Measurements from ENCODE around the gene PCDHGA9.
"Not testable (repeated sequence)": the region's sequence is repeated elsewhere in the genome, so short reads cannot be mapped to it uniquely, and the experiment has no call there.

PCDHGA9 gene

DNA sequence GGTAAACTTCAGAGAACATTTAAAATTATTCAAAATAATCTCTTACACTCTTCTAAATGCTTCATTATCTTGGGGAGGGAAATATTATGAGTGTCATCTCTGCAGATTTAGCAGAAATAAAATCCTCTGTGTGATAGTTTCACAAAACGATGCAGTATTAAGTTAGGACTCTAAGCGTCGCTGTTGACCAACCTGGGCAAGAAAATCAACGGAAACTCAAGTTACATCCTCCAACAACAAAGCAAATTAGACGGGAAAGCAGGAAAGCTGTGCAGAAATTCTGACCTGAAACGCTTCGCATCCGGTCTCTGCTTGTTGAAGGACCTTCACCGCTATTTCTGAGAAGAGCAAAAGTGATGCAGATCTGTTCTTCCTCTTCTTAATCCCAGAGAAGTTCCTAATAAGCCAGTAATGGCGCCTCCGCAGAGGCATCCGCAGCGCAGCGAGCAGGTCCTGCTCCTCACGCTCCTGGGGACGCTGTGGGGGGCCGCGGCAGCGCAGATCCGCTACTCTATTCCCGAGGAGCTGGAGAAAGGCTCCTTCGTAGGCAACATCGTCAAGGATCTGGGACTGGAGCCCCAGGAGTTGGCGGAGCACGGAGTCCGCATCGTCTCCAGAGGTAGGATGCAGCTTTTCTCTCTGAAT lies 28.8 kb upstream of the PCDHGA9 start, which contains the start of gene PCDHGA6:
PCDHGA6 (plus strand) TSS at position 219 of the 645 bp plus-strand sequence; CDS start at position 412, 193 bp downstream.
- H3K27ac ChIP-seq (ENCODE audit: low read length): no peak within 1 kb of the TSS
- no peaks in the 10 kb centered on the region for H3K79me2 ChIP-seq (ENCODE audit: low read length)
- TF ChIP-seq, protein P1, sequence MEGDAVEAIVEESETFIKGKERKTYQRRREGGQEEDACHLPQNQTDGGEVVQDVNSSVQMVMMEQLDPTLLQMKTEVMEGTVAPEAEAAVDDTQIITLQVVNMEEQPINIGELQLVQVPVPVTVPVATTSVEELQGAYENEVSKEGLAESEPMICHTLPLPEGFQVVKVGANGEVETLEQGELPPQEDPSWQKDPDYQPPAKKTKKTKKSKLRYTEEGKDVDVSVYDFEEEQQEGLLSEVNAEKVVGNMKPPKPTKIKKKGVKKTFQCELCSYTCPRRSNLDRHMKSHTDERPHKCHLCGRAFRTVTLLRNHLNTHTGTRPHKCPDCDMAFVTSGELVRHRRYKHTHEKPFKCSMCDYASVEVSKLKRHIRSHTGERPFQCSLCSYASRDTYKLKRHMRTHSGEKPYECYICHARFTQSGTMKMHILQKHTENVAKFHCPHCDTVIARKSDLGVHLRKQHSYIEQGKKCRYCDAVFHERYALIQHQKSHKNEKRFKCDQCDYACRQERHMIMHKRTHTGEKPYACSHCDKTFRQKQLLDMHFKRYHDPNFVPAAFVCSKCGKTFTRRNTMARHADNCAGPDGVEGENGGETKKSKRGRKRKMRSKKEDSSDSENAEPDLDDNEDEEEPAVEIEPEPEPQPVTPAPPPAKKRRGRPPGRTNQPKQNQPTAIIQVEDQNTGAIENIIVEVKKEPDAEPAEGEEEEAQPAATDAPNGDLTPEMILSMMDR (IDR thresholded peaks at IDR 0.05; ENCODE audit: low read length): peak; percentile 68
- TF ChIP-seq EZH2 (optimal IDR thresholded peaks at IDR 0.05; ENCODE audit: low read depth, low read length): no peak
- DNase-seq: peak; percentile 51
- H3K4me2 ChIP-seq (ENCODE audit: low read depth, low read length): no peak within 1 kb of the TSS
- no peaks in the 10 kb centered on the region for H4K20me1 ChIP-seq (ENCODE audit: insufficient read depth, low read length)
- no peaks in the 10 kb centered on the region for H3K9me2 ChIP-seq (replicated peaks; ENCODE audit: insufficient read depth, low read length)
- H3K4me1 ChIP-seq (ENCODE audit: low read length): no peaks in the 10 kb centered on the region
- H3K36me3 ChIP-seq (replicated peaks; ENCODE audit: insufficient read depth, low read length): no peaks in the 10 kb centered on the region
- H3K4me3 ChIP-seq (ENCODE audit: low read length): no peak within 1 kb of the TSS
- no peaks in the 10 kb centered on the region for H3K9me3 ChIP-seq (replicated peaks; ENCODE audit: insufficient read depth, low read length)
- H3K27me3 ChIP-seq (replicated peaks; ENCODE audit: insufficient read depth, low read length): 0 out of 2 replicates have a peak, but pooled peaks cover 3% of the 10 kb centered on the region
- no peaks in the 10 kb centered on the region for H3F3A ChIP-seq (ENCODE audit: insufficient read depth, low read length)
- 0 out of 2 replicates have a peak within 1 kb of the TSS, but pooled peaks have one; percentile 14 for H2AFZ ChIP-seq (ENCODE audit: low read length)
- no peak within 1 kb of the TSS for H3K9ac ChIP-seq (ENCODE audit: low read length)

DNA sequence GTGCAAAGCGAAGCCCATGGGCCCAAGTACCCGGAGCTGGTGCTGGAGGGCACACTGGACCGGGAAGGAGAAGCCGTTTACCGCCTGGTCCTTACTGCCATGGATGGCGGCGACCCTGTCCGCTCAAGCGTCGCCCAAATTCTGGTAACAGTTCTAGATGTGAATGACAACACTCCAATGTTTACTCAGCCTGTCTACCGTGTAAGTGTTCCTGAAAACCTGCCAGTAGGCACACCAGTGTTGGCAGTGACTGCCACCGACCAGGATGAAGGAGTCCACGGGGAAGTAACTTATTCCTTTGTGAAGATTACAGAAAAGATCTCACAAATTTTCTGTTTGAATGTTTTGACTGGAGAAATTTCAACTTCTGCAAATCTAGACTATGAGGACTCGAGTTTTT lies 28.0 kb upstream of the PCDHGA9 start:
- H3K9ac ChIP-seq (ENCODE audit: low read length): no peak overlapping the region
- no peaks in the 10 kb centered on the region for H4K20me1 ChIP-seq (ENCODE audit: insufficient read depth, low read length)
- 0 out of 2 replicates have a peak, but pooled peaks cover 3% of the 10 kb centered on the region for H3K27me3 ChIP-seq (replicated peaks; ENCODE audit: insufficient read depth, low read length)
- no peak overlapping the region for H3K27ac ChIP-seq (ENCODE audit: low read length)
- no peak overlapping the region for H3K4me3 ChIP-seq (ENCODE audit: low read length)
- H3K4me1 ChIP-seq (ENCODE audit: low read length): no peaks in the 10 kb centered on the region
- H3K9me2 ChIP-seq (replicated peaks; ENCODE audit: insufficient read depth, low read length): no peaks in the 10 kb centered on the region
- TF ChIP-seq EZH2phosphoT487 (IDR thresholded peaks at IDR 0.05; ENCODE audit: low read length) (no peak), EZH2 (optimal IDR thresholded peaks at IDR 0.05; ENCODE audit: low read depth, low read length) (no peak)
- TF ChIP-seq, protein P1 (IDR thresholded peaks at IDR 0.05; ENCODE audit: low read length): no peak
- H3F3A ChIP-seq (ENCODE audit: insufficient read depth, low read length): no peaks in the 10 kb centered on the region
- H3K36me3 ChIP-seq (replicated peaks; ENCODE audit: insufficient read depth, low read length): no peaks in the 10 kb centered on the region
- no peak for DNase-seq
- no peak overlapping the region for H3K4me2 ChIP-seq (ENCODE audit: low read depth, low read length)
- no peaks in the 10 kb centered on the region for H3K79me2 ChIP-seq (ENCODE audit: low read length)
- no peaks in the 10 kb centered on the region for H3K9me3 ChIP-seq (replicated peaks; ENCODE audit: insufficient read depth, low read length)
- no peak overlapping the region for H2AFZ ChIP-seq (ENCODE audit: low read length)

DNA sequence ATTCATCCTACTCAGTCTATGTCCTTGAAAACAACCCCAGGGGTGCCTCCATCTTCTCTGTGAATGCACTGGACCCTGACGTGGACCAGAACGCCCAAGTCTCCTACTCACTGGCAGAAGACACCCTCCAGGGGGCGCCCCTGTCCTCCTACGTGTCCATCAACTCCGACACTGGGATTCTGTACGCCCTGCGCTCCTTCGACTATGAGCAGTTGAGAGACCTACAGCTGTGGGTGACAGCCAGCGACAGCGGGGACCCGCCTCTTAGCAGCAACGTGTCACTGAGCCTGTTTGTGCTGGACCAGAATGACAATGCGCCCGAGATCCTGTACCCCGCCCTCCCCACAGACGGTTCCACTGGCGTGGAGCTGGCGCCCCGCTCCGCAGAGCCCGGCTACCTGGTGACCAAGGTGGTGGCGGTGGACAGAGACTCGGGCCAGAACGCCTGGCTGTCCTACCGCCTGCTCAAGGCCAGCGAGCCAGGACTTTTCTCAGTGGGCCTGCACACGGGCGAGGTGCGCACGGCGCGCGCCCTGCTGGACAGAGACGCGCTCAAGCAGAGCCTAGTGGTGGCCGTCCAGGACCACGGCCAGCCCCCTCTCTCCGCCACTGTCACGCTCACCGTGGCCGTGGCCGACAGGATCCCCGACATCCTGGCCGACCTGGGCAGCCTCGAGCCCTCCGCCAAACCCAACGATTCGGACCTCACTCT lies 27.0 kb upstream of the PCDHGA9 start:
- H3K4me1 ChIP-seq (ENCODE audit: low read length); H2AFZ ChIP-seq (ENCODE audit: low read length); H3F3A ChIP-seq (ENCODE audit: insufficient read depth, low read length); H3K27me3 ChIP-seq (replicated peaks; ENCODE audit: insufficient read depth, low read length); H3K4me2 ChIP-seq (ENCODE audit: low read depth, low read length); H3K9ac ChIP-seq (ENCODE audit: low read length); H3K27ac ChIP-seq (ENCODE audit: low read length); DNase-seq; H3K9me2 ChIP-seq (replicated peaks; ENCODE audit: insufficient read depth, low read length); H3K4me3 ChIP-seq (ENCODE audit: low read length); H3K9me3 ChIP-seq (replicated peaks; ENCODE audit: insufficient read depth, low read length); H4K20me1 ChIP-seq (ENCODE audit: insufficient read depth, low read length); H3K79me2 ChIP-seq (ENCODE audit: low read length); H3K36me3 ChIP-seq (replicated peaks; ENCODE audit: insufficient read depth, low read length): not testable (repeated sequence)
